Stimulated activated CD4-positive, alpha-beta T cell treated with anti-CD3 and anti-CD28 coated beads, Interleukin-12 subunit alpha, Interleukin-12 subunit beta, amount 100 ng/mL, for 24 hours (primary cell): ENCODE data around the gene WDR70.

Source experiments
- DNase-seq, 2 experiments: peaks; one replicate each; pipeline ENCODE4 v3.0.0-alpha.2; 2020; ENCODE audit warnings: low read depth in 2 of 2

Gene WDR70

DNA sequence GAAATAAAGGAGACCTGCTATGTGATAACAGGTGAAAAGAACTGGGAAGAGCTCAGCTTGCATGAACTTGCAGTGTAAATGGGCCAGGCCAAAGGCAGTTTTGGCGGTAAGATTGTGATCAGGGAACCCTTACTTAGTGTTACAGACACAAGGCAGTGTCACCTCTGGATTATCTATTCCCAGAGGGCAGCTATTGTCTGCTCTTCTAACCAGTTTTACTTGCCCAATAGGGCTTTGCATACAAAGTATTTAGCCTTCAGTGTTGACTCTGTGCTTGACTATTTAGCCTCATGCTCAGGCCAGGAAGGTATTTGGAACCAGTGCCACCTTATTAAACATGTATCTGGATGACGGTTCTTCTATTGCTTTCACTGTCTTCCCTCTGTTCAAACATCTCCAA is 422.4 kb downstream of the WDR70 start:
- DNase-seq: no peak
